Smooth muscle cell (in vitro differentiated cells): ENCODE measurements around the gene DNAJC21. TPM values are rescaled to one million over a fixed set of nuclear protein-coding genes. Genes with fewer than 3 reads are reported as not detected.

ENCODE experiments used
- DNase-seq: peaks from one replicate; lab custom pipeline; 2025; ENCODE audit not compliant: unreplicated experiment; lab: John Stamatoyannopoulos, UW
- H2AFZ ChIP-seq: fragments of 200-600 bp; sonication (generic); 2 replicates; pipeline ENCODE4 v1.6.0; 2016; ENCODE audit warnings: antibody characterized with exemption, low read depth, mild to moderate bottlenecking
- H3F3A ChIP-seq: fragments of 200-600 bp; sonication (generic); 2 replicates; pipeline ENCODE4 v1.6.0; 2017; ENCODE audit warnings: antibody characterized with exemption, low read depth
- H3K27ac ChIP-seq: fragments of 200-600 bp; sonication (generic); 2 replicates; pipeline ENCODE4 v1.5.1; 2016; ENCODE audit warnings: low read depth, mild to moderate bottlenecking
- H3K27me3 ChIP-seq: fragments of 200-600 bp; sonication (generic); 2 replicates; pipeline ENCODE4 v1.6.1; 2016; ENCODE audit warnings: low read depth, mild to moderate bottlenecking
- H3K36me3 ChIP-seq: fragments of 200-600 bp; sonication (generic); 2 replicates; pipeline ENCODE4 v1.5.1; 2016; ENCODE audit warnings: low read depth
- H3K4me1 ChIP-seq: fragments of 200-600 bp; sonication (generic); 2 replicates; pipeline ENCODE4 v1.5.1; 2016; ENCODE audit warnings: low read depth
- H3K4me2 ChIP-seq: fragments of 200-600 bp; sonication (generic); 2 replicates; pipeline ENCODE4 v1.6.0; 2016; ENCODE audit warnings: mild to moderate bottlenecking
- H3K4me3 ChIP-seq: fragments of 200-600 bp; sonication (generic); 2 replicates; pipeline ENCODE4 v1.5.1; 2016; ENCODE audit warnings: mild to moderate bottlenecking
- H3K79me2 ChIP-seq: fragments of 200-600 bp; sonication (generic); 2 replicates; pipeline ENCODE4 v1.6.0; 2016; ENCODE audit warnings: low read depth, mild to moderate bottlenecking
- H3K9ac ChIP-seq: fragments of 200-600 bp; sonication (generic); 2 replicates; pipeline ENCODE4 v1.6.0; 2016; ENCODE audit warnings: low read depth
- H3K9me3 ChIP-seq: fragments of 200-600 bp; sonication (generic); replicated peaks from 2 replicates; pipeline ENCODE4 v1.5.1; 2016; ENCODE audit warnings: low read depth
- H4K20me1 ChIP-seq: fragments of 200-600 bp; sonication (generic); 2 replicates; pipeline ENCODE4 v1.6.0; 2016; ENCODE audit warnings: low read depth
- CTCF ChIP-seq: fragments of 200-600 bp; sonication (generic); IDR thresholded peaks from 2 replicates; pipeline ENCODE4 v1.5.1; 2017; ENCODE audit warnings: borderline replicate concordance, mild to moderate bottlenecking, antibody characterized with exemption; ENCODE audit not compliant: insufficient read depth, poor library complexity, severe bottlenecking
- WGBS: methylation state at CpG from one replicate; pipeline ENCODE4 v1.1.7; 2016; ENCODE audit warnings: low lambda C conversion rate; 5-methylcytosine and 5-hydroxymethylcytosine counted together
- polyA plus RNA-seq: library from polyadenylated mRNA; unstranded; fragments of >200 nt; fragmentation: Nextera tagmentation; extraction: Ambion mirVana; gene quantifications from 2 replicates; pipeline ENCODE4 v1.2.1, GENCODE V29; 2016
- total RNA-seq: library from RNA; depleted of rRNA; stranded (reverse); fragments of >200 nt; gene quantifications from 2 replicates; pipeline ENCODE4 v1.2.3, GENCODE V29; 2014

Gene DNAJC21
- total and polyA plus RNA-seq, 2 experiments from 2014 or later: 21.8 to 27.9 TPM

- H3K4me3 ChIP-seq: peak overlapping the region; percentile 78
- WGBS: 2% methylated on average over 29 of the region's 70 CpGs
- H3K4me1 ChIP-seq: peaks cover 11% of the 10 kb centered on the region
- H2AFZ ChIP-seq: peak overlapping the region; percentile 29
- peaks cover 49% of the 10 kb centered on the region for H3K79me2 ChIP-seq
- peaks cover 14% of the 10 kb centered on the region for H3F3A ChIP-seq
- no peaks in the 10 kb centered on the region for H3K9me3 ChIP-seq
- H3K27me3 ChIP-seq: no peaks in the 10 kb centered on the region
- H3K27ac ChIP-seq: peak overlapping the region; percentile 55
- DNase-seq: peak; percentile 77
- H3K4me2 ChIP-seq: peak overlapping the region; percentile 85
- peak overlapping the region; percentile 69 for H3K9ac ChIP-seq
- TF ChIP-seq CTCF: no peak
- peaks cover 8% of the 10 kb centered on the region for H3K36me3 ChIP-seq
- H4K20me1 ChIP-seq: peaks cover 39% of the 10 kb centered on the region
Observed at GRCh38 chr5:34929720-34930461, 532 bp downstream of the DNAJC21 start.

GRCh38 chr5:34930462-34930844 is 1.1 kb downstream of the DNAJC21 start:
- no peaks in the 10 kb centered on the region for H3K9me3 ChIP-seq
- DNase-seq: no peak
- peaks cover 14% of the 10 kb centered on the region for H3F3A ChIP-seq
- peaks cover 43% of the 10 kb centered on the region for H4K20me1 ChIP-seq
- H3K79me2 ChIP-seq: peaks cover 50% of the 10 kb centered on the region
- peak overlapping the region; percentile 29 for H2AFZ ChIP-seq
- peak overlapping the region; percentile 78 for H3K4me3 ChIP-seq
- peak overlapping the region; percentile 69 for H3K9ac ChIP-seq
- no peak for TF ChIP-seq CTCF
- peak overlapping the region; percentile 55 for H3K27ac ChIP-seq
- 1% methylated on average over 3 of the region's 3 CpGs for WGBS
- H3K4me1 ChIP-seq: peaks cover 11% of the 10 kb centered on the region
- H3K4me2 ChIP-seq: peak overlapping the region; percentile 85
- peaks cover 2% of the 10 kb centered on the region for H3K36me3 ChIP-seq
- no peaks in the 10 kb centered on the region for H3K27me3 ChIP-seq

- H3K27ac ChIP-seq: peak overlapping the region; percentile 55
- peaks cover 3% of the 10 kb centered on the region for H3K36me3 ChIP-seq
- no peak for TF ChIP-seq CTCF
- peak overlapping the region; percentile 78 for H3K4me3 ChIP-seq
- WGBS: 67% methylated on average over 4 of the region's 4 CpGs
- peak overlapping the region; percentile 85 for H3K4me2 ChIP-seq
- no peak for DNase-seq
- no peak overlapping the region for H2AFZ ChIP-seq
- H4K20me1 ChIP-seq: peaks cover 46% of the 10 kb centered on the region
- H3K9me3 ChIP-seq: no peaks in the 10 kb centered on the region
- peak overlapping the region; percentile 69 for H3K9ac ChIP-seq
- H3K27me3 ChIP-seq: no peaks in the 10 kb centered on the region
- H3K4me1 ChIP-seq: peaks cover 11% of the 10 kb centered on the region
- H3K79me2 ChIP-seq: peaks cover 53% of the 10 kb centered on the region
- peaks cover 14% of the 10 kb centered on the region for H3F3A ChIP-seq
Observed at GRCh38 chr5:34930870-34931269, 1.5 kb downstream of the DNAJC21 start.

GRCh38 chr5:34932947-34933346 is 3.6 kb downstream of the DNAJC21 start:
- H3K27me3 ChIP-seq: no peaks in the 10 kb centered on the region
- no peaks in the 10 kb centered on the region for H3K9me3 ChIP-seq
- H3F3A ChIP-seq: peaks cover 14% of the 10 kb centered on the region
- no peak overlapping the region for H3K27ac ChIP-seq
- no peak overlapping the region for H3K4me3 ChIP-seq
- peaks cover 11% of the 10 kb centered on the region for H3K4me1 ChIP-seq
- H3K9ac ChIP-seq: no peak overlapping the region
- peaks cover 46% of the 10 kb centered on the region for H4K20me1 ChIP-seq
- peaks cover 12% of the 10 kb centered on the region for H3K36me3 ChIP-seq
- no peak for DNase-seq
- no peak for TF ChIP-seq CTCF
- H3K4me2 ChIP-seq: no peak overlapping the region
- H3K79me2 ChIP-seq: peaks cover 54% of the 10 kb centered on the region
- WGBS: 95% methylated on average over 2 of the region's 2 CpGs
- H2AFZ ChIP-seq: no peak overlapping the region
